NCI-H345 treated with DMSO at 0.1 percent for 48 hours (cell line): ENCODE data around the gene CCR7.
"Not testable (repeated sequence)": the region's sequence is repeated elsewhere in the genome, so short reads cannot be mapped to it uniquely, and the experiment has no call there.

Source experiments
- DNase-seq: peaks from one replicate; lab custom pipeline; 2025; ENCODE audit not compliant: unreplicated experiment; lab: John Stamatoyannopoulos, UW

The CCR7 gene

DNA sequence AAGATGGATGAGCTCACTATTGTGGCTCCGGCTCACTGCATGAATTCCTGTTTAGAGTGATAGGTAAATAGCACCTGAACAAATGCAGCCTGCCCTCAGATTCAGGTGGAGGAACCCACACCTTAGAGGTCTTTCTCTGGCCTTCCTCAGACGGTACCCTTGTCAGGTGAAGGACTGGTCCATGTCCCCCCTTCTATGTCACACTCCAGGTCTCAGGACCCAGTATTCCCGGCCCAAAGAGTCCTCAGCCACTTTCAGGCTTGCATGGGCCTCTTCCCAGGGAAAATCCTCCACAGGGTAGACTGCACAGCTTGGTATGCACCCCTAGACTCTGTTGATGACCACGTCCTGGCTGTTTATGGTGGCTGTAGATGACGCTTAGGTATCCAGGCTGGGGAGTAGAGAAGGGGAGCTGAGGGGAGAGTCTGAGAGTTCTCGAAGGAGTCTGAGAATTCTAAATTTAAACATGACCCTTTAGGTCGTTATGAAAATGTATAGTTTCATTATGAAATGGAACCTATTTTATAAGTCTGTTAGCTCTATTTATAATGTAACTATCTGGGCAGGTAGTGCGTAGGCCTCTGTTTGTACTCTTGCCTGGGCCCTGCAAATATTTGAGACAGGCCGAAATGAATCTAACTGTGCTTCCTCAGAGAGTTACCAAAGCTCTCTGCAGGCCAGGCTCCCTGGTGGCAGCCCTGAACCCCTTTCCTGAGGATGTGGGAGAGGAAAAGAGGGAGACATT is 32.5 kb upstream of the CCR7 start:
- no peak for DNase-seq

GRCh38 chr17:40597156-40597555 is 31.9 kb upstream of the CCR7 start:
- DNase-seq, result no peak

DNA sequence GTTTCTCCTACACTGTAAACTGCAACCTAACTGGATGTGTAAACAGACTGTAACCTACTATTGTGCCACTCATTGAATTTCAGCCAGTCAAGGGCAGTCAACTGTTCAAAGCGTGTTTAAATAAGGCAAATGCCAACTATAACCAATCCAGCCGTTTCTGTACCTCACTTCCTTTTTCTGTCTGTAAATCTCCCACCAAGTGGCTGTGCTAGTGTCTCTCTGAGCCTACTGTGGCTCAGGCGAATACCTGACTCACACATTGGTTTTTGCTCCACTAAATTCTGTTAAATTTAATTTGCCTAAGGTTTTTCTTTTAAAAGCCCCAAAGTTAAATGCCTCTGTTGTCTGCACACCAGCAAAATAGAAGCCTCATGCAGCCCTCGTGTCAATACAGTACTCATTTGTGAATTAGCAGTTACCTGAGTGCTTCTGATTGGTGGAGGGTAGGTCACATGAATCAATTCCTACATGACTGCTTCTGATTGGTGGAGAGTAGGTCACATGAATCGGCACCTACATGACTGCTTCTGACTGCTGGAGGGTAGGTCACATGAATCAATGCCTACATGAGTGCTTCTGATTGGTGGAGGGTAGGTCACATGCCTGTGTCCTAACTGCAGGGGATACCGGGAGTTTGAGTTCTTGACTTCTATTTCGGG is 31.1 kb upstream of the CCR7 start:
- peak; percentile 38 for DNase-seq

- DNase-seq, result no peak
Measured at GRCh38 chr17:40590742-40591141, 25.5 kb upstream of the CCR7 start.

- no peak for DNase-seq
Measured at GRCh38 chr17:40588552-40588951, 23.3 kb upstream of the CCR7 start.

DNA sequence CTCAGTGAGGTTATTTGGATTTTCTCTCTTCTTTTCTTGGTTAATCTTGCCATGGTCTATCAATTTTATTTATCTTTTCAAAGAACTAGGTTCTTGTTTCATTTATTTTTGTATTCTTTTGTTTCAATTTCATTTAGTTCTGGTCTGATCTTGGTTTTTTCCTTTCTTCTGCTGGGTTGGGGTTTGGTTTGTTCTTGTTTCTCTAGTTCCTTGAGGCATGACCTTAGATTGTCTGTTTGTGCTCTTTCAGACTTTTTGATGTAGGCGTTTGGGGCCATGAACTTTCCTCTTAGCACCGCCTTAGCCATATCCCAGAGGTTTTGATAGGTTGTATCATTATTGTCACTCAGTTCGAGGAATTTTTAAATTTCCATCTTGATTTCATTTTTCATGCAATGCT is 21.0 kb upstream of the CCR7 start:
- DNase-seq, result not testable (repeated sequence)

GRCh38 chr17:40584950-40585349 is 19.7 kb upstream of the CCR7 start:
- not testable (repeated sequence) for DNase-seq

- DNase-seq, result peak; percentile 84
Measured at GRCh38 chr17:40582328-40582901, 17.1 kb upstream of the CCR7 start.

GRCh38 chr17:40580140-40580539 is 14.9 kb upstream of the CCR7 start:
- DNase-seq, result no peak

DNA sequence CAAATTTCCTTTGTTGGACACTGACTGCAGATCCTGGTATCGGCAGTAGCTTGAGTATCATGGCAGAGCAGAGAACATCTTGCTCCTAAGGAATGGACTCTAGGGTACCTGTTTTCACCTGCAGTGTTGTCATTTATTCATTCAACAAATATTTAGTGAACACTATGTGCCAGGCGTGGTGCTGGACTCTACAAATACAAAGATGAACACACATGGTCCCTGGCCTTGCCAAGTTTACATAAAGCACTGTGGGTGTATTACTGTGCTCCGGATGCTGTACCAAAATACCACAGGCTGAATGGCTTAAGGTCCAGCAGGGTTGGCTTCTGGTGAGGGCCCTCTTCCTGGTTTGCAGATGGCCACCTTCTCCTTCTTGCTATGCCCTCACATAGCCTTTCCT is 14.2 kb upstream of the CCR7 start:
- no peak for DNase-seq

GRCh38 chr17:40577611-40578065 is 12.4 kb upstream of the CCR7 start:
- no peak for DNase-seq

GRCh38 chr17:40576113-40576740 is 11.0 kb upstream of the CCR7 start:
- no peak for DNase-seq

- DNase-seq, result no peak
Measured at GRCh38 chr17:40574292-40574691, 9.0 kb upstream of the CCR7 start.

- DNase-seq, result not testable (repeated sequence)
Measured at GRCh38 chr17:40572245-40572993, 7.1 kb upstream of the CCR7 start.

DNA sequence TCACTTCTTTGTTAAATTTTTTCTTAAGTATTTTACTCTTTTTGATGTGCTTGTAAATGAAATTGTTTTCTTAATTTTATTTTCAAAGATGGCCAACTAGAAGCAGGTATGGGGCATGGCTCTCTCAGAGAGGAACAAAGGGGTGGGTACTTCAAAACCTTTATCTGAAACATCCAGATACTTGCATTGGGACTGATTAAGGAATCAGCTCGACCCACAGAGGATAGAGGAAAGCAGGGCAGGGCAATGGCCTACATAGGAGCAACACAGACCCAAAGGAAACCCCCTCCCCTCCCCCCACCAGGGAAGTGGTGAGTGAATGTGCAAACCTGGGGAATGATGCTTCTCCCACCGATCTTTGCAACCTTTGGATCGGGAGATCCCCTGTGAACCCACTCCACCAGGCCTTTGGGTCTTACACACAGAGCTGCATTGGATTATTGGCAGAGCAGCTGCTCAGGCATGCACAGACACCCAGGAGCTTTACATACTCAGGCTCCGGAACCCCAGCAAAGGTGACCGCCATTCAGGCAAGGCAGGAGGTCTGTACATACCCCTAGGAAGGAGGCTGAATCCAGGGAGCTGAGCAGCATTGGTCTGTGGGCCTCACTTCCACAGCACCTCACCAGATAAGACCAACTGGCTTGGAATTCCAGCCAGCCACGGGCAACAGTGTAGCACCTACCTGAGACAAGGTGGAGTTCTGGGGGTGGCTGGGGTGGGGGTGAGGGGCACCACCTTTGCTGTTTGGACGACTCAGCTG is 3.0 kb upstream of the CCR7 start:
- no peak for DNase-seq

- DNase-seq, result no peak
Measured at GRCh38 chr17:40567377-40567776, 2.1 kb upstream of the CCR7 start.

DNA sequence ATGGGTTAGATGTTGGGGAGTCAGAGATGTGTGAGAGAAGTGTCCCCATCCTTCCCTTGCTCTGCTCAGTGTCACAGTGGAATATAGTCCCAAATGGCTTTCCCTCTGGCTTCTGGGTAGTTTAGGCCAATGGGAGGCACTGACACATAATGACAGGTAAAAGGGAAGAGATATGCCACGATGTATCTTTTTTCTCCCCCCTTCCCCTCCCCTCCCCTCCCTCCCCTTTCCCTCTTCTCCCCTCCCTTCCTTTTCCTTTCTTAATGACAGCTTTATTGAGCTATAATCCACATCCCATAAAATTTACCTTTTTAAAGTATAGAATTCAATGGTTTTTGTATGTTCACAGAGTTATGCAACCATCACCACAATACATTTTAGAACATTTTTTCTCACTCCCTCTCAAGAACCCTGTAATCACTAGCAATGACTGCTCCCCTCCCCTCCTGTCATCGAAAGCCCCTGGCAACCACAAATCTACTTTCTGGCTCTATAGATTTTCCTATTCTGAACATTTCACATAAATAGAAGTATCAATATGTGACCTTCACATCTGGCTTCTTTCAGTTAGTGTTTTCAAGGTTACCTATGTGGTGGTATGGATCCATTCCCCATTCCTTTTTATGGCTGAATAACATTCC is 617 bp upstream of the CCR7 start:
- no peak for DNase-seq

DNA sequence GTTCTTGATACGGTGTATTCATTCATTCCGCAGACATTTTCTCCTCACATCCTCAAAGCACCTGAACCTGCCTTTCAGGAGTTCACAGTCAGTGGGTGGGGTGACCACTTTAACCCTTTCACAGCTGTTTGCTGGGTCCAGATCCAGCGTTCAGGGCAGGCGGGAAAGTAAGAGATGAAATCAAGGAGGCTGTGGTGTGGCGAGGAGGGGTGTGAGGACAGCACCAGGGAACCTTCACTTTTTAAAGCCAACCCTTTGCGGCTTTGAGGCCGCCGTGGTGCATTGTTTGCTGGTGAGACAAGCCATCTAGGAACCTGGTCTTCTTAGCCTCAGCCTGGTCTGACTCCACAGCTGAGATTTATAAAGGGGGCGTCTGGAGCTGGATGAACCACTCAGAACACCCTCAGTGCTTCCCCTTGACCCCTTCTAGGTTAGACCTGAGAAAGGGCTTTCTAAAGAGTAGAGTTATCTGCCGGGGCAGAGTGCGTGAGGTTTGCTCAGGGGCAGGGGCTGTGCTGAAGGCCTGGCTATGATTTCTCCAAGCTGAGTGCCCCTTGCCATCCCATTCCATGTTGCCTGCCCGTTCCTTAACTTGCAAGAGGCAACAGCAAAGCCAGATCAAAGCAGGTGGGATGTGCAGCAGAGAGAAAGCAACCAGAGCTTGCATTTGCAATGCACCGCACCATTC is 933 bp downstream of the CCR7 start:
- DNase-seq, result no peak
